Mesothelial cell of epicardium (in vitro differentiated cells): ENCODE results near the gene RYR2. TPM values are rescaled to one million over a fixed set of nuclear protein-coding genes. Genes with fewer than 3 reads are reported as not detected.
"Not testable (repeated sequence)": the region's sequence is repeated elsewhere in the genome, so short reads cannot be mapped to it uniquely, and the experiment has no call there.

Experiments
- DNase-seq, 2 experiments: peaks; one replicate each; pipeline ENCODE4 v3.0.0; 2021; ENCODE audit warnings: low spot score in 2 of 2; ENCODE audit not compliant: unreplicated experiment in 2 of 2
- H3K27ac Mint-ChIP-seq: 2 replicates; pipeline ENCODE4 v1.8.0; 2021; ENCODE audit warnings: mixed read lengths
- H3K27me3 Mint-ChIP-seq: 2 replicates; pipeline ENCODE4 v1.8.0; 2021; ENCODE audit warnings: low read depth, mixed read lengths
- H3K36me3 Mint-ChIP-seq: 2 replicates; pipeline ENCODE4 v1.8.0; 2021; ENCODE audit warnings: mixed read lengths
- H3K4me1 Mint-ChIP-seq: 2 replicates; pipeline ENCODE4 v1.8.0; 2021; ENCODE audit warnings: mixed read lengths
- H3K4me3 Mint-ChIP-seq: 2 replicates; pipeline ENCODE4 v1.8.0; 2021; ENCODE audit warnings: mild to moderate bottlenecking, moderate library complexity, mixed read lengths
- H3K9me3 Mint-ChIP-seq: 2 replicates; pipeline ENCODE4 v1.8.0; 2021; ENCODE audit warnings: mixed read lengths
- total RNA-seq: library from RNA; stranded (reverse); gene quantifications from 3 replicates; pipeline ENCODE4 v1.2.1, GENCODE V29; 2021
- TF ChIP-seq, protein P1 (sequence below): fragments of 200-600 bp; sonication (generic); IDR thresholded peaks from one replicate; pipeline ENCODE4 v1.5.0; 2021; ENCODE audit warnings: antibody characterized with exemption; ENCODE audit not compliant: unreplicated experiment

RYR2 gene
- total RNA-seq, 1 donor from 2014 or later: 6.1 TPM

DNA sequence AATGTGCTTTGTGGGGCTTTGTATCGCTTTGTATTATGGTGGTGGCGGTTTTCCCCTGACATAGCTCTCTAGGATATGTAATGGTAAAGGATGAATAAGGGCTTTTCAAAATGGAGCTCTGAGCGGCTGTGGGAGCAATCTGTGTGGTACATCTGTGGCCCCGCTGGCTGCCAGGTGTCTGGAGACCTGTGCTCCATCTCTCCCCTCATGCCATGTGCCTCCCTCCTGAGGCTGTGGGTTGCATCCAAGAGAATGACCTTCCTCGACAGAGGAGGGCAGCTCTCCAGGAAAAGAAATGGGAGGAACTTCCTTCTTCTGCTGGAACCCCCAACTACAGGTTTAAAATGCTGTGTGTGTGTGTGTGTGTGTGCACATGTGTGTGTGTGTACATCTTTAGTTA is 78.7 kb downstream of the RYR2 start:
- no peaks in the 10 kb centered on the region for H3K27me3 Mint-ChIP-seq

DNA sequence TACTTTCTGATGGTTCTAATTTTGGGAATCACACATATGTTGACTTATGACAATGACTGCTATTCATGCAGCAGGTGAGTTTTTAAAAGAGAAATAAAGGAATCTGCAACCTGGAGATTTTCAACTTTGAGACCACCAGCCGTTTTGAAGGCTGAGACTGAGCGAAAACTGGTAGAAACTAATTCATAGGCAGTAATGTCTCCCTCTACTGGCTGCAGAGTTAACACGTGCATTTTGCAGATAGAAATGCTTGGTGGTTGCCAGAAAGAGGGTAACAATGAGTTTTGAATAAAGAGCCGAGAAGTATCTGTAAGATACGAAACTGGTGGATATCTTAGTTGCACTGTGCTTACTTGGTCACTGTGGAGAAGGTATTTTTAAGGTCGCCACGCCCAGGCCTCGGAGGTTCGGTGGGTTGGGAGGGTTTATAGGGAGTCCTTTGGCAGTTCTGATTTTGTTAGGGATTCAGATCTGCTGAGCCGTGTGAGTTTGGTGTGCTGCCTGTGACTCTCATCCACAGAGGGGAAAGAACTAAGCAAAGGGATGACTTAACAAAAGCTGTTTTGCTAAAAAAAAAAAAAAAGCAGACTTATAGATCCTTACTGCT is 83.0 kb downstream of the RYR2 start:
- DNase-seq: no peak
- no peak overlapping the region for H3K27ac Mint-ChIP-seq
- TF ChIP-seq, protein P1, sequence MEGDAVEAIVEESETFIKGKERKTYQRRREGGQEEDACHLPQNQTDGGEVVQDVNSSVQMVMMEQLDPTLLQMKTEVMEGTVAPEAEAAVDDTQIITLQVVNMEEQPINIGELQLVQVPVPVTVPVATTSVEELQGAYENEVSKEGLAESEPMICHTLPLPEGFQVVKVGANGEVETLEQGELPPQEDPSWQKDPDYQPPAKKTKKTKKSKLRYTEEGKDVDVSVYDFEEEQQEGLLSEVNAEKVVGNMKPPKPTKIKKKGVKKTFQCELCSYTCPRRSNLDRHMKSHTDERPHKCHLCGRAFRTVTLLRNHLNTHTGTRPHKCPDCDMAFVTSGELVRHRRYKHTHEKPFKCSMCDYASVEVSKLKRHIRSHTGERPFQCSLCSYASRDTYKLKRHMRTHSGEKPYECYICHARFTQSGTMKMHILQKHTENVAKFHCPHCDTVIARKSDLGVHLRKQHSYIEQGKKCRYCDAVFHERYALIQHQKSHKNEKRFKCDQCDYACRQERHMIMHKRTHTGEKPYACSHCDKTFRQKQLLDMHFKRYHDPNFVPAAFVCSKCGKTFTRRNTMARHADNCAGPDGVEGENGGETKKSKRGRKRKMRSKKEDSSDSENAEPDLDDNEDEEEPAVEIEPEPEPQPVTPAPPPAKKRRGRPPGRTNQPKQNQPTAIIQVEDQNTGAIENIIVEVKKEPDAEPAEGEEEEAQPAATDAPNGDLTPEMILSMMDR: no peak
- H3K4me1 Mint-ChIP-seq: peaks cover 7% of the 10 kb centered on the region
- H3K9me3 Mint-ChIP-seq: peaks cover 31% of the 10 kb centered on the region
- H3K27me3 Mint-ChIP-seq: no peaks in the 10 kb centered on the region
- peaks cover 17% of the 10 kb centered on the region for H3K36me3 Mint-ChIP-seq
- no peak overlapping the region for H3K4me3 Mint-ChIP-seq

More for the DNA sequence above, 78.7 kb downstream of the RYR2 start:
- no peak overlapping the region for H3K4me3 Mint-ChIP-seq
- H3K36me3 Mint-ChIP-seq: peaks cover 4% of the 10 kb centered on the region
- TF ChIP-seq, protein P1: no peak
- no peak overlapping the region for H3K27ac Mint-ChIP-seq
- DNase-seq: no peak
- peaks cover 7% of the 10 kb centered on the region for H3K4me1 Mint-ChIP-seq
- H3K9me3 Mint-ChIP-seq: peaks cover 10% of the 10 kb centered on the region

DNA sequence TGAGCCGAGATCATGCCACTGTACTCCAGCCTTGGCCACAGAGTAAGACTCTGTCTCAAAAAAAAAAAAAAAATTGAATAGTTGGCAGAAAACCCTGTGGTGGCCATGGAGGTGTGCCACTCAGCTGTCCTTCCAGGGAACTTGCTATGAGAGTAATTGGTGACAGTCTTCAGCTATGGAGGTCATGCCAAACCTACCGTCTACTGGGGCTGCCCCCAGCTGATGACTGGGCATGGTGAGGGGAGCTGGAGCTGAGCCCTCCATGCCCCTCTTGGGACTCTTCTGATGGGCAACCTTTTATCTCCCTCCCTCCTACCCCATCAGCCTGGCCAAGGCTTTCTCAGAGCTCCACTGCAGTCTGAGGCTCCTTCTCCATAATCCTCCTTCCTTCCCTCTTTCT is 84.2 kb downstream of the RYR2 start:
- Mint-ChIP-seq H3K9me3 (peaks cover 38% of the 10 kb centered on the region), H3K4me3 (no peak overlapping the region), H3K27ac (no peak overlapping the region), H3K36me3 (peaks cover 20% of the 10 kb centered on the region), H3K4me1 (peaks cover 7% of the 10 kb centered on the region), H3K27me3 (no peaks in the 10 kb centered on the region)
- DNase-seq: no peak
- TF ChIP-seq, protein P1: no peak

DNA sequence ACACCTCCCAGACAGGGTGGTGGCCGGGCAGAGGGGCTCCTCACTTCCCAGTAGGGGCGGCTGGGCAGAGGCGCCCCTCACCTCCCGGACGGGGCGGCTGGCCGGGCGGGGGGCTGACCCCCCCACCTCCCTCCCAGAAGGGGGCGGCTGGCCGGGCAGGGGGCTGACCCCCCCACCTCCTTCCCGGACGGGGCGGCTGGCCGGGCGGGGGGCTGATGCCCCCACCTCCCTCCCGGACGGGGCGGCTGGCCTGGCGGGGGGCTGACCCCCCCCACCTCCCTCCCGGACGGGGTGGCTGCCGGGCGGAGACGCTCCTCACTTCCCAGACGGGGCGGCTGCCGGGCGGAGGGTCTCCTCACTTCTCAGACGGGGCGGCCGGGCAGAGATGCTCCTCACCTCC is 85.3 kb downstream of the RYR2 start:
- Mint-ChIP-seq H3K9me3 (peaks cover 49% of the 10 kb centered on the region), H3K36me3 (peaks cover 30% of the 10 kb centered on the region)
- not testable (repeated sequence) for H3K27ac Mint-ChIP-seq, H3K27me3 Mint-ChIP-seq, H3K4me3 Mint-ChIP-seq, DNase-seq, H3K4me1 Mint-ChIP-seq

DNA sequence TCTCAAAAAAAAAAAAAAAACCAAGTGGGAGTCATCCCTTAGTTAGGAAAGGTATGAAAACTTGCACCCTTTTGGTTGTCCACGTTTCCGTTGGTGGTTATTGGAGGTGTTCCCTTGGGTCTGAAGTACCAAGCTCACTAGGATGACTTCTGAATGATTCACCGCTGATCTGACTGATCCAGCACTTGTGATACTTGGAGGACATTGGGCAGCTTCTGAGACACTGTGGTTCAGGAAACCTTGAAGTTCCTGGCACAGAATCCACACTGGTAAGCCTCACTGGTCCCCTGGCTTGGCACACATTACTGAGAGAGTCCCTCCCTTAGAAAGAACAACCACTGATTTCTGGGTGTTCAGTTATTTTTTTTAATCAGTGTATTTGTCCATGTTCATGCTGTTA is 91.9 kb downstream of the RYR2 start:
- Mint-ChIP-seq H3K36me3 (peaks cover 21% of the 10 kb centered on the region), H3K4me1 (peaks cover 6% of the 10 kb centered on the region)

DNA sequence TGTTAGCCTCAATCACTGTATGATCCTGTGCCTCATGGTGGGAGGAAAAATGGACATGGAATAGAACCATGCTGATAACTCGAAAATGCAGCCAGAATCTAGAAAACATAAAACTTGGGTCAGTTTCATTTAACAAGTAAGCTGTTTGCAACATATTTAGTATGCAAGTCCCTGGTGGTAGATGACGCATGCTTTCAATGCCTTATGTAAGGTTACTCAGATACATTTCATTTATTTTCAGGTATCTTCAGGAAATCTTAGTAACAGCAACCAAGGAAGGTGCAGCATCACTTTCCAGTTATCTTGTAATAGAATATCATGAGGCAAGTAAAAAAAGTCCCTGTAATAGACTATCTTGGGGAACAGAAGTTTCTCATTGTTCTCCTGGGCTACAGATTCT is 92.9 kb downstream of the RYR2 start:
- Mint-ChIP-seq H3K9me3 (peaks cover 40% of the 10 kb centered on the region), H3K4me3 (no peak overlapping the region), H3K36me3 (peaks cover 17% of the 10 kb centered on the region)

More for the DNA sequence above, 91.9 kb downstream of the RYR2 start:
- DNase-seq: no peak
- H3K9me3 Mint-ChIP-seq: peaks cover 45% of the 10 kb centered on the region
- no peak overlapping the region for H3K4me3 Mint-ChIP-seq
- H3K27ac Mint-ChIP-seq: no peak overlapping the region
- H3K27me3 Mint-ChIP-seq: no peaks in the 10 kb centered on the region
- TF ChIP-seq, protein P1: no peak

More for the DNA sequence above, 92.9 kb downstream of the RYR2 start:
- Mint-ChIP-seq H3K4me1 (peaks cover 6% of the 10 kb centered on the region), H3K27ac (no peak overlapping the region), H3K27me3 (no peaks in the 10 kb centered on the region)
- TF ChIP-seq, protein P1: no peak
- DNase-seq: no peak
